Amygdala (tissue), 56 donors: ENCODE data around the gene ADCY10.
"Not testable (repeated sequence)": the region's sequence is repeated elsewhere in the genome, so short reads cannot be mapped to it uniquely, and the experiment has no call there.

ENCODE experiments used
- DNase-seq, 56 donors: peaks; one replicate each; lab custom pipeline; 2025; lab: John Stamatoyannopoulos, UW

Gene ADCY10

DNA sequence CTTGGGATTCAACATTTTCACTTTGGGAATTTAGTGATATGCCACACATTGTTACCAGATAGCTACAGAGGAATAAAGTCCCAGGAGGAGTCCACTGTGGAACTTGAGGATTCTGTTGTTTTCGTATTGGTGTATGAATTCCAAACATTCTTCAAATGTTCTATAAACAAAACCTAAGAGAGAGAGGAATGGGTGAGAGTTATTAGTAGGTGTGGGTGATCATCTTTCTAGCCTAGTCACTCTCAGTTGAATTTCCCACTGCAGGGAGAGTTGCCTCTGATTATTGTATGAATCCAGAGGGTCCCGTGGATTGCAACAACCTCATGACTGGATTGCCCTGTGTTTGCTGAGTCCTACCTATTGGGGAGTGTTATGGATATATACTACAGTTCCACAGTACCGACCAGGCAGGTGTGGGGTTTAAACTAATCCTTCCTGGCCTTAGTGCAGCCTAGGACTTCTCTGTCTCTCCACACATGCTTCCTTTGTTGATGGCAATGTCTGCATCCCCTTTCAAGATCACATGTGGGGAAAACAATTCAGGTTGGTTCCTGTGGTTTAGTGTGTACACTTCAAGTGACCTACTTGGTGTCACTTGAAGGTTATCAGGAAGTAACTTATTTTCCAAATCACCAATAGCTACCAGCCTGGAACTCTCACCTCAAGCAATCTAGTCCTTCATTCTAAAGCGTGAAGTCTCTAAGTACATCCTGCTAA lies 91.8 kb downstream of the ADCY10 start:
- no peak for DNase-seq

DNA sequence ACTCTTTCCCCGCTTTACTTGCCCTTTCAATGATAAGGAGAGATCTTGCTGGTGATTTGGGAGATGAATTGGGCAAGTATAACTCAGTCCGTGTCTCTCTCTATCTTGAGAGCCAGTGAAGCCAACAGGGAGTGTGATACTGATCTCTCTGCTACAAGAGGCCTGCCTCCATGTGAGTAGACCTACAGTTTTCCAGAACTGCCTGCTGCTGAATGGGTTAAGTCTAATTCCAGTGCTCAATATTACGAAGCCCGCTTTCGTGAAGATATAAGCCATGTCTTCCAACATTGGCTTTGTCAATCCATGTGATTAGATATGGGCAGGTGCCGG lies 92.6 kb downstream of the ADCY10 start:
- no peak for DNase-seq

DNA sequence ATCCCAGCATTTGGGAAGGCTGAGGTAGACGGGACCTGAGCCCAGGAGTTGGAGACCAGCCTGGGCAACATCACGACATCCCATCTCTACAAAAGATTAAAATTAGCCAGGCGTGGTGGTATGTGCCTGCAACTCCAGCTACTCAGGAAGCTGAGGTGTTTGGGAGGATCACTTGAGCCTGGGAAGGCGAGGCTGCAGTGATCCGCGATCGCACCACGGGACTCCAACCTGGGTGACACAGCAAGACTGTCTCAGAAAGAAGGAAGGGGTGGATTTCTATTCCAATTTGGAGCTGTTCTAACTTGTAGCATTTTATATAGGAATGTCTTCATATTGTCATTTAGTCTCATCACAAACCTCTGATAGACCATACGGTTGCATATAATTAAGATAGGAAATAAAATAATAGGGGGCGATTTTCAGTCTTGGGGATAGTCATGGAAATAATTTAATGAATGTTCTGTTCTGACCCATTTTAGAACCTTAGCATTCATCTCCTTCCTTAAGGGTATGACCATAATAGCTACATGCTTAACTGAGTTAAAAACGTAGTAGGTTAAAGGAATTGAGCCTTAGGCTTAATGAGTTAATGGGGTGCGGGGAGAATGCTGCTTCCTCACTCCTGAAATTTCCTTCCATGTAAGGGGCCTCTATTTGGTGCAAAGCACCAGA lies 93.1 kb downstream of the ADCY10 start:
- no peak for DNase-seq

DNA sequence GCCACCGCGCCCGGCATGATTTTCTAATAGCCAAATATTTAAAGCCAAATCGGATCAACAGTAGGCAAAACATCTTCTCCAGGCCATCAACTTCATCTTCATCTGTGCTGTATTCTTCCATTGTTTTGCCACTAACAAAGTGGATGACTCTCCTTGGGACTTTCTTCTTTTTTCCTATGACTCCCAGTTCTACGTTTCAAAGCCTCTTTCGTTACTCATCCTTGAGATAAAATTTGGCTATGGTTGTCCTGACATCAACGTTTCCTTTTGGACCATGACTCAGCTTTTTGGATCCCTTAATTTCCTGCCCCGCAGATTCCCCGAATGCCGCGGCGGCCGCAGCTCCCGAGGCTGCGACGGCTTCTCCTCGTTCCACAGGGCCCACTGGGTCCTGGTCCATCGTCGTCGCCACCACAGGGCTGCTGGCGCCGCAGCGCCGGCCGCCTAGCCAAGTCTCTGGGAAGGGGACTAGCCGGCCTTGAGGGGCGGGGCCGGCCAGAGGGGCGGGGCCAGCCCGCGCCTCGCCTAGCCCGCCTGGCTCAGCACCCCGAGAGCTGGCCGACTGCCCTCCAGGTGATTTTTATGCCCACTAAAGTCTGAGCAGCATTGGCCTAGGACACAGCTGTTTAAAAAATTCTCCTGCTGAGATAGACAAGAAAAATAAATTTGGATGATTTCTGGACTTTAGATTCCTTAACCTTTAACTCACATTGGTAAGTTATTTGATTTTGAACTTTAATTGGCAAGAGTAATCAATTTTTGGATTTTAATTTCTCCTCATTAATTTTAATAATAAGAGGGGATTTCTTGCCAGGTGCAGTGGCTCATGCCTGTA lies 93.9 kb downstream of the ADCY10 start:
- peak in 34 of 56 donors; percentile 1 to 57 (median 29) for DNase-seq

DNA sequence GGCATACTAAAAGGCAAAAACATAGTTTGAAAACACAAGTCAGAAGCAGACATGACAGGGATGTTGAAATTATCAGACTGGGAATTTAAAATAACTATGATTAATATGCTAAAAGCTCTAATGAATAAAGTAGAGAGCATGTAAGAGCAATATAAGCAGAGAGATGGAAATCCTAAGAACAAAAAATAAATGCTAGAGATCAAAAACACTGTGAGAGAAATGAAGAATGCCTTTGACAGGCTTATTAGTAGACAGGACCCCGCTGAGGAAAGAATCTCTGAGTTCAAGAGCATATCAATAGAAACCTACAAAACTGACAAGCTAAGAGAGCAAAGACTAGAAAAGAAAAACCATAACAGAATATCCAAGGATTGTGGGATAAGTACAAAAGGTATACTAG lies 98.3 kb downstream of the ADCY10 start:
- no peak for DNase-seq

DNA sequence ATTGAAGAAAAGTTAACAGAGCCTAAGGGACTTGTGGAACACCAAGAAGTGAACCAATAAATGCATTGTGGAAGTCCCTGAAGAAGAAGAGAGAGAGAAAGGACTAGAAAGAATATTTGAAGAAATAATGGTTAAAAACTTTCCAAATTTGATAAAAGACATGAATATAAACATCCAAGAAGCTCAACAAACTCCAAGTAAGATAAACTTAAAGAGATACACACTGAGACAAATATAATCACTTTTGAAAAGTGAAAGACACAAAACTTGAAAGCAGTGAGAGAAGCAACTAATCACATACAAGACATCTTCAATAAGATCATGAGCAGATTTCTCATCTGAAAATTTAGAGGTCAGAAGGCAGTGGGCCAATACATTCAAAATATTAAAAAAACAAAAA lies 101.0 kb downstream of the ADCY10 start:
- no peak for DNase-seq

DNA sequence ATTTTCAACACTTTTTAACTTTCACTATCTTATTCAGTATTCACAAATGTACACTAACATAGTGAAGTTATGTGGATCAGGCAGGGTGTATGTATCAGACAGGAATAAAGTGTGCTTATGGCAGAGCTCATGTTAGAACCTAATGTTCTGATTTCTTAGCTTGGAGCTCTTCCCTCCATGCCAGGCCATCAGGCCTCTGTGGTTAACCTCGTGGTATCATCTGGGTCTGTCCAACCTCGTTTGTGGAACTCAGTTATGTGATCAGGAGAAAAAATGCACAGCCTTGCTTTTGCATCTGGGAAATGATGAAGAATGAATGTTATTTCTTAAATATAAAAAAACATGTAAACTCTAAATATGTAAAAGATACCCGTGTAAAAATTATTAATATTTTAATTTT lies 105.2 kb downstream of the ADCY10 start:
- DNase-seq = no peak

DNA sequence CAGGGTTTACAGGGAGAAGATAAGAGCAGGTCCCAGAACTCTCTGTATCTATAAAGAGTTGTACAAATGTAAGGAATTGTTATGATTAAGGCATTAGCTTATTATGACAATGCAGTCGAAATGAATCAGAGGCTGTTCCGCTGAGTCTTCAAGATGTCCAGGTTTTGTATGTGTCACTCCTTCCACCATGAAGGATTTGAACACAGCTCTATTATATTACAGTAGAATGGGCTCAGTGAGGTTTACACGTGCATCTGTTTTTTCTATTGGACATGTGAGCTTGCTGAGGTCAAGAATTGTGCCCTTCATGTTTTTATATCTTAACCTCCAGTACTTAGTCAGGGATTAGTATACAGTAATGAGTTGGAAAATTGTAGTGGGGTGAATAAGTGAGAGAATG lies 105.8 kb downstream of the ADCY10 start:
- no peak for DNase-seq

DNA sequence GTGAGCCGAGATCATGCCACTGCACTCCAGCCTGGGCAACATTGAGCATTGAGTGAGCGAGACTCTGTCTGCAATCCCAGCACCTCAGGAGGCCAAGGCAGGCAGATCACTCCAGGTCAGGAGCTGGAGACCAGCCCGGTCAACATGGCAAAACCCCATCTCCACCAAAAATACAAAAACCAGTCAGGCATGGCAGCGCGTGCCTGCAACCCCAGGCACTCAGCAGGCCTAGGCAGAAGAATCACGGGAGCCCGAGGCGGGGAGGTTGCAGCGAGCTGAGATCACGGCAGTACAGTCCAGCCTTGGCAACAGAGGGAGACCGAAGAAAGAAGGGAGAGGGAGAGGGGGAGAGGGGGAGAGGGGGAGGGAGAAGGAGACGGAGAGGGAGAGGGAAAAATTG lies 107.3 kb downstream of the ADCY10 start:
- not testable (repeated sequence) for DNase-seq

DNA sequence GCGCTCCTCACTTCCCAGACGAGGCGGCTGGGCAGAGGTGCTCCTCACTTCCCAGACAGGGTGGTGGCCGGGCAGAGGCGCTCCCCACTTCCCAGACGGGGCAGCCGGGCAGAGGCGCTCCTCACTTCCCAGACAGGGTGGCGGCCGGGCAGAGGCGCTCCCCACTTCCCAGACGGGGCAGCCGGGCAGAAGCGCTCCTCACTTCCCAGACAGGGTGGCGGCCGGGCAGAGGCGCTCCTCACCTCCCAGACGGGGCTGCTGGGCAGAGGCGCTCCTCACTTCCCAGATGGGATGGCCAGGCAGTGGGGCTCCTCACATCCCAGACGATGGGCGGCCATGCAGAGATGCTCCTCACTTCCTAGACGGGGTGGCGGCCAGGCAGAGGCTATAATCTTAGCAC lies 107.7 kb downstream of the ADCY10 start:
- DNase-seq = not testable (repeated sequence)

DNA sequence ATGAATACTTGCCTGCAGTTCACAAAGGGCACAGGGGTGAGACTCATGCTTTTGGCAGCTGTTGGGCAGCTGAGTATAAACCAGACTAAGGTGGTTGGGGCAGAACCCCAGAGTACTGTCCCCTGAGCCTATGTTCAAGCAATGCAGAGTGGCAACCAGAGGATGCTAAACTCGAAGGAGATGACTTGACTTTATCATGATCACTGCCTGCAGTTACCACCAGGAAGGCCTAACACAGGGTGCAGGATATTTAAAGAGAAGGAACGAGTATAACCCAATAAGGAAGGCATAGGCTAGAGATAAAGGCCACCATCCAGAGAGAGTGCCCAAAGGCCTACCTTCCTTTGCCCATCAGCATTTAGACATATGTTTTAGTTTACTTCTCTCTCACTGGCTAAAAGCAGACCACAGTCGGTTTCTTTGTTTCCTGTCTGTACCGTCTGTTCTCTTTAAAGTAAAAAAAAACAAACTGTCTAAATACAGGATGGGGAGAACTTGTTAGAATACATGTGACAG lies 108.8 kb downstream of the ADCY10 start:
- no peak for DNase-seq

DNA sequence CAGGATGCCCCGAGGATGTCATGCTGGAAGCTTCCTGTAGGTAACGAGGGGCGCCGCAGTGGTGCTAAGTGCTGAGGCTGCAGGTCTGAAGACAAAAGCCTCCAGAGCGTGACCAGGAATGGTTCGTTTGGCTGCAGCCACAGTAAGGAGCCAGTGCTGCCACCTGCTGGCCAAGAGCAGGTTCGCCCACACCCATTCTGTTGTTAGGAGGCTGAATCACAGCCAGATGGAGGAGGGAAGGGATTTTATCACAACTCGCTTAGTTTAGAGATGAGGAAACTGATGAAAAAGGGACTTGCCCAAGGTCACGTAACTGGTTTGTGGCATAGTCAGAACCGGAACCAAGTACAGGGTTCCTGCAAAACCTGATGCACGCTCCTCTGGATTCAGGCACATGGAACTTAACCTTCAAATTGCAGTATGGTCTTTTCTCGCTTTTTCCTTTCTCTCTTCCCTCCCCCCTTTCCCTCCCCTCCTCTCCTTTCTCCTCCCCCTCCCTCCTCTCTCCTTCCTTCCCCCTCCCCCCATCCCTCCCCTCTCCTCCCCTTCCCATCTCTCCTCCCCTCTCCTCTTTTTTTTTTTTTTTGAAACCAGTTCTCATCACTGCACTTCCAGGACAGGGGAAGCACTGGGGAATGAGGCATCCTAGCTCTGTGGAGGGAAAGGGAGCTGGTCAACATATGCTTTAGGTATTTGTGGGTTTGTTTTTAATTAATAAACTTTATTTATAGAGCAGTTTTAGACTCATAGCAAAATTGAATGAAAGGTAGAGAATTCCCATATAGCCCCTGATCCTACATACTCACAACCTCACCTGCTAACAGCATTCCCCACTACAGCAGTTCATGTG lies 110.4 kb downstream of the ADCY10 start:
- peak in 54 of 56 donors; percentile 6 to 92 (median 68) for DNase-seq

DNA sequence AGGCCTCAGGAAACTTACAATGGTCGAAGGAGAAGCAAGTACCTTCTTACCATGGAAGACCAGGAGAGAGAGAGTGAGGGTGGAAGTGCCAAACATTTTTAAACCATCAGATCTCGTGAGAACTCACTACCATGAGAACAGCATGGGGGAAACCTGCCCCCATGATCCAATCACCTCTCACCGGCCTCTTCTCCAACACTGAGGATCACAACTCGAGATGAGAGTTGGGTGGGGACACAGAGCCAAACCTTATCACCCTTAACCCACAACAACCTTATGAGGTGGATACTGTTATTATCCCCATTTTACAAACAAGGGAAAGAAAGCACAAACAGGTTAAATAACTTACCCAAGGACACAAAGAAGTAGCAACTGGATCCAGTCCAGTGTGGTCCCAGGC lies 111.7 kb downstream of the ADCY10 start:
- DNase-seq = no peak

DNA sequence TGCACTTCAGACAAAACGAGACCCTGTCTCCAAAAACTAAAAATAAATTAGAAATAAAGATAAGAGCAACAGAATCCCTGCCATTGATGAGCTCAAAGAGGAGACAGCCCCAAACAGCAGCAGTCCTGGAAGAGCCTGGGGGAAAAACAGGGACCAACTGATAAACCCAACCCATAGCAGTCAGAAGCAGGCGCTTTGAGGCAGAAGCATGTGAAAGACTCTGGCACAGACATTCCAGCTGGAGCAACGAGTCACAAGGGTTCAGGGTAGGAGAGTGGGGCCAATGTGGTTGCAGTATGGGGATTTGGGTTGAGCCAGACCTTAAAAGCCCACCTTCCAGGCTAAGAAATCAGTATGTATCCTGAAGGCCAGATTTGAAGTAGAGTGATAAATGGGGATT lies 113.7 kb downstream of the ADCY10 start:
- no peak for DNase-seq

DNA sequence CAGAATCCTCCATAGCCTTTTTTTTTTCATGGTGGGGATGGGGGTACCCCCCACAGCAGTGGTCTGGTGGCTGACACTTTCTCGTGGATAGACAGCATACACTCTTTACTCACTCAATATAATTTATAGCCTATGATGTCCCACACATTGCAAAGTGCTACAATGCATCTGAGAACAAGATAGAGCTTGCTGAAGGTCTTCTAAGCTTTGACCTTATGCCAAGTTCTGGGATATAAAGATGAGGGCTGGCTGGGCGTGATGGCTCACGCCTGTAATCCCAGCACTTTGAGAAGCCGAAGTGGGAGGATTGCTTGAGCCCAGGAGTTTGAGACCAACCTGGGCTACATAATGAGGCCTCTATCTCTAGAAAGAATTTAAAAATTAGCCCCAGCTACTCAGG lies 114.2 kb downstream of the ADCY10 start:
- DNase-seq = no peak

DNA sequence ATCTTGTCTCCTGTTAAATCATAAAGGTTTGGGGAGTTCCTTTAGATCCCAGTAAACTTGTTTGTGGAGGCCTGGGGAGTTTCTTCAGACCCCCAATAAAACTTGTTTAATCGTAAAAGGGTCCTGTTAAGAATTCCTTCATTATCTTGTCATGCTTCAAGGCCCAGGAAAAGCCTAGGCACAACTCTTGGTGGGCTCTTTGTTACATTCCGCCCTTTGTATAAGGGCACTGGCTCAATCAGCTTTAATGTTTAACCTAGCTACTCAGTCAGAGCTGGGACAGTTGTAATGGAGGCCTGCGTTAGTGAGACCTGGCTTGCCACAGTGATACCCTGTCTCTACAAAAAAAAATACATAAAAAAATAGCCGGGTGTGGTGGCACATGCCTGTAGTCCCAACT lies 115.0 kb downstream of the ADCY10 start:
- no peak for DNase-seq

DNA sequence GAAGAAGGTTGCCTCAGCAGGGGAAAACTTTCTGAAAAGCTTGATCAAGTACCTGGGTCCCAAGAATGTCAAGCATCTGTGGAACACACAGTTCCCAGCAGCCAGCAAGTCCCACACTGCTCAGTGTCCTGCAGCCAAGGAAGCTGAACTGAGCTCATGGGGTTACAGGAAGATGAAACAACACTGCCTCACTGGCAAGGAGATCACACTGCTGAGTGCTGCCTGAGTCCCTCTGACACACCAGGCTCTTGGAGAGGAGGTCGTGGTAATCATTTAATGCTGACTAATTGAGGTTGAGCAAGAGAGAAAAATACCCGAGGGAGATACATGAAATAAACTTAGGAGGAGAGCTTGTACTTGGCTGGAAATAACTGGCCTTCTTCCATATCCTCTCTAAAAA lies 116.9 kb downstream of the ADCY10 start:
- DNase-seq = peak in 9 of 56 donors; percentile 5 to 40 (median 14)

DNA sequence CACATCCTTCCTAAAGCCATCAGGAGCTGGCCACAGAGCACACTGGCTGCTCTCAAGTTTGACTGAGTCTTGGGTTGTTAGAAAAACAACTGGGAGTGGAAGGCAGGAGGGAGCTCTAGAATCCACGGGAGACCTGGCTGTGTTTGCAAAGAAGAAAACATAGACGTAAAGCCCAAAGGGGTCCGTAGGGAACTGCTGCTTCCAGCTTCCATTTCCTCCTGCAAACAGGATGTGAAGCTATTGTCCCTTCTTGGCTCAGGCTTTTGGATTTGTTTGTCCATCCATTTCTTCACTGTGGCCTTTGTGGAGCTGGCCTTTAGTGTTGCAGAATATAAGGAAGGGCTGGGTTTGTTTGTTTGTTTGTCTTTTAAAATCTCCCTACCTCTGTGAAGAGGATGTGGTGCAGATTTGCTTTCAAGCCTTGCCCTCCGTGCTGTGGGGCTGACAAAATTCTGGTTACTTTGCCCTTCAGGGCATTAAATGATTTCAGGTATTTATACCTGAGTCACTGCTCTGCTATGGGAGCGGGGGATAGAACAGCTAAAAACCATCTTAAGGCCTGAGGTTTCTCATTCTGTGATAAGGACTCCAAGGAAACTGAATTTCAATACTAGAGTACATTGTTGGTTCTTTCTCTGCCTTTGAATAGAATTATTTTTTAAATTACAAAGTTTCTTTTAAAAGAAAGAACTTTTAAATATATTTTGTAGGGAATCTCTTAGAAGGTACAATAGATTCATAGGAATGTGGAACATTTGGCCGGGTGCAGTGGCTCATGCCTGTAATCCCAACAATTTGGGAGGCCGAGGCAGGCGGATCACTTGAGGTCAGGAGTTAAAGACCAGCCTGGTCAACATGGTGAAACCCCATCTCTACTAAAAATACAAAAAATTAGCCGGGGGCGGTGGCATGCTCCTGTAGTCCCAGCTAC lies 117.9 kb downstream of the ADCY10 start:
- no peak for DNase-seq

DNA sequence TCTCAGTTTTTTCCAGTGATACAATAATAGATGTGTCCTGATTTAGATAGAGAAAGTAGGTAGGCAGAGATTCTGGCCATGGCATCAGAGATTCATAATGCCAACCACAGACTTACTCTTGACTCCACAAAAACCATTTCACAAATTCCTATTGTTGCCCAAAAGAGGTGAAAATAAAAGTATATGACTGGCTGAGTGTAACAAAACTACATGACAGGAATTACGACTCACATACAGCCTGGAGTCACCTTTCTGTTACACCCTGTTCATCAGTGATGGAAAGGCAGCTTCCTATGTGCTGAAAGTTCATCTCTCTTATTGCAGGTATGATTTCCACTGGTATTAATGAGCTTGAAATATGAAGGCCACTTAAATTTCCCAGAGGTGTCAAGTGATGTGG lies 119.9 kb downstream of the ADCY10 start:
- no peak for DNase-seq
